ENCODE measurements around the gene ZBTB43.

ZBTB43 gene

GRCh38 chr9:126832440-126832839, 27.6 kb downstream of the ZBTB43 start:
- DNase-seq: no peak

GRCh38 chr9:126833020-126833419, 28.2 kb downstream of the ZBTB43 start:
- DNase-seq: no peak

GRCh38 chr9:126833710-126834345, 29.0 kb downstream of the ZBTB43 start:
- no peak for DNase-seq

- no peak for DNase-seq
Measured at GRCh38 chr9:126834672-126835071, 29.8 kb downstream of the ZBTB43 start.

GRCh38 chr9:126836216-126836615, 31.4 kb downstream of the ZBTB43 start:
- no peak for DNase-seq

GRCh38 chr9:126838055-126838811, 33.4 kb downstream of the ZBTB43 start:
- DNase-seq: no peak

GRCh38 chr9:126838895-126839294, 34.1 kb downstream of the ZBTB43 start:
- no peak for DNase-seq

GRCh38 chr9:126839301-126839700, 34.5 kb downstream of the ZBTB43 start:
- no peak for DNase-seq

- DNase-seq: peak in 1 of 2 donors; percentile 12
Measured at GRCh38 chr9:126842220-126842842, 37.5 kb downstream of the ZBTB43 start.

- peak; percentile 50 to 68 for DNase-seq
Measured at GRCh38 chr9:126842977-126843799, 38.3 kb downstream of the ZBTB43 start.

- no peak for DNase-seq
Measured at GRCh38 chr9:126844085-126844484, 39.2 kb downstream of the ZBTB43 start.

GRCh38 chr9:126847051-126847450, 42.2 kb downstream of the ZBTB43 start:
- DNase-seq: no peak

- DNase-seq: no peak
Measured at GRCh38 chr9:126849591-126850225, 44.9 kb downstream of the ZBTB43 start.

GRCh38 chr9:126851286-126851880, 46.5 kb downstream of the ZBTB43 start:
- DNase-seq: no peak

- no peak for DNase-seq
Measured at GRCh38 chr9:126852086-126852688, 47.3 kb downstream of the ZBTB43 start.

- DNase-seq: no peak
Measured at GRCh38 chr9:126853667-126854066, 48.8 kb downstream of the ZBTB43 start.

- no peak for DNase-seq
Measured at GRCh38 chr9:126854734-126855133, 49.9 kb downstream of the ZBTB43 start.

GRCh38 chr9:126856326-126856877, 51.6 kb downstream of the ZBTB43 start:
- no peak for DNase-seq

- no peak for DNase-seq
Measured at GRCh38 chr9:126857261-126857960, 52.6 kb downstream of the ZBTB43 start.

- DNase-seq: peak in 1 of 2 donors; percentile 18
Measured at GRCh38 chr9:126859111-126859510, 54.3 kb downstream of the ZBTB43 start.
